Hepatic stellate cell (primary cell): ENCODE results near the gene FKBP6.
"Not testable (repeated sequence)": the region's sequence is repeated elsewhere in the genome, so short reads cannot be mapped to it uniquely, and the experiment has no call there.

Experiments used
- DNase-seq: peaks from one replicate; pipeline ENCODE4 v3.0.0; 2011; ENCODE audit warnings: low spot score

Gene FKBP6

DNA sequence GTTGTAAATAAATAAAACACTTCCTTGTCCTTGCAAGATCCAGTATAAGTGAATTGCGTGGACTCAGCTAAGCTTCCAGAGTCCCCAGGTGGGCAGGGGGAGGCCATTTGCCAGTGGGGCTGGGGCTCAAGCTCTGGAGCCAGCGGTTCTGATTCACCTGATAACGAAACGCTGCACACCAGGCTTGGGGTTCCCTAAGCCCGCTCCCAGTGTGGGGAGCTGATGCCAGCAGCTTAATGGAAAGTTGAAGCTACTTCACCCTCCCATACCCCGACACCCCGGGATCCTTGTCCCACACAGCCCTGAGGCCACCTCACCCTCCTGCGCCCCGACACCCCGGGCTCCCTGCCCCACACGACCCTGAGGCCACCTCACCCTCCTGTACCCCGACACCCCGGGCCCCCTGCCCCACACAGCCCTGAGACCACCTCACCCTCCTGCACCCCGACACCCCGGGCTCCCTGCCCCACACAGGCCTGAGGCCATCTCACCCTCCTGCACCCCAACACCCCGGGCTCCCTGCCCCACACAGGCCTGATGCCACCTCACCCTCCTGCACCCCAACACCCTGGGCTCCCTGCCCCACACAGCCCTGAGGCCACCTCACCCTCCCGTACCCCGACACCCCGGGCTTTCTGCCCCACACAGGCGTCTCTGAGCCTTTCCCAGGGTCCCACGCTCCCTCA, 30.8 kb downstream of the FKBP6 start:
- no peak for DNase-seq

DNA sequence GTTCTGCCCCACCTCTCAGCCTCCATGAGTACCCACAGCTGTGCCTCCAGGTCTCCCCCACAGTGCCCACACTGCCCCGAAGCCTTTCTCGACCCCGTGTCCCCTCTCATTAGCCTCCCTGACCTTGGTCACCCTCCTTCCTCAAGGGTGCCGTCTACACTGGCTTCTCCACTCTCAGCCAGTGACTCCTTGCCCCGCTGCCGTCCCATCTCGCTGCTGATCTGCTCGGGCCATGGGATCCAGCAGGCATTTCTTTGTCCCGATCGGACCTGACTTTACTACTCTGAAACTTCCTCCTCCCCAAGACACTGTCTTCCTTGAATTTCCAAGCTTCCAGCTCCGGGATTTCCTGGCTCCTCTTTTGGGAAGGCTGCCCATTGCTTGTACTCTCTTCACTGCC, 31.3 kb downstream of the FKBP6 start:
- no peak for DNase-seq

DNA sequence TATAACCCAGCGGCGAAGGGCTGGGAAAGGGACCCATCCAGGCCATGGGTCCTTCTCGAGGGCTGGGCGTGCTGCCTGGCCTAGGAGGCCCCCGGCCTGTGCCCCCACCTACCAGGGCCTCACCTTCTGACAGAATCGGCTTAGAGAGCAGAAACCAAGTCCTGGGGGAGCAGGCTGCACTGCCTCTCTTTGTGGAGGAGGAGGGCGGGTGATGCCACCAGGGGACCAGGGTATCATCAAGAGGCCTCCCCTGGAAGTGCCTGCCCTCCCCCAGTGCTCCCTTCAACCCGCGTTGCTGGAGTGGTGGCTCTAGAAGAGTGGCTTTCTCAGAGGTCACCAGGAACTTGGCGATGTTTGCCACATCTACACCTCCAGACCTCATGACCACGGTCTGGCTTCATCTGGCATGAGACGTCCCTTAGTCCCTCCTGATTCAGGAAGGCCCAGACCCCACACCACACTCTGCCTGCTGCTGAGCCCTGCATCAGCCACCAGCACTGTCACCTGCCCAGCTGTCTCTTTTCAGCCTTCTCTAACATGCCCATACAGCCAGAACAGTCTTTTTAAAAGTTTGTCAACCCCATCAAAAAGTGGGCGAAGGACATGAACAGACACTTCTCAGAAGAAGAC, 31.9 kb downstream of the FKBP6 start:
- no peak for DNase-seq

DNA sequence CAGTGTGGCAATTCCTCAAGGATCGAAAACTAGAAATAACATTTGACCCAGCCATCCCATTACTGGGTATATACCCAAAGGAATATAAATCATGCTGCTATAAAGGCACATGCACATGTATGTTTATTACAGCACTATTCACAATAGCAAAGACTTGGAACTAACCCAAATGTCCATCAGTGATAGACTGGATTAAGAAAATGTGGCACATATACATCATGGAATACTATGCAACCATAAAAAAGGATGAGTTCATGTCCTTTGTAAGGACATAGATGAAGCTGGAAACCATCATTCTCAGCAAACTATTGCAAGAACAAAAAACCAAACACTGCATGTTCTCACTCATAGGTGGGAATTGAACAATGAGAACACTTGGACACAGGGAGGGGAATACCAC, 32.6 kb downstream of the FKBP6 start:
- DNase-seq = not testable (repeated sequence)

DNA sequence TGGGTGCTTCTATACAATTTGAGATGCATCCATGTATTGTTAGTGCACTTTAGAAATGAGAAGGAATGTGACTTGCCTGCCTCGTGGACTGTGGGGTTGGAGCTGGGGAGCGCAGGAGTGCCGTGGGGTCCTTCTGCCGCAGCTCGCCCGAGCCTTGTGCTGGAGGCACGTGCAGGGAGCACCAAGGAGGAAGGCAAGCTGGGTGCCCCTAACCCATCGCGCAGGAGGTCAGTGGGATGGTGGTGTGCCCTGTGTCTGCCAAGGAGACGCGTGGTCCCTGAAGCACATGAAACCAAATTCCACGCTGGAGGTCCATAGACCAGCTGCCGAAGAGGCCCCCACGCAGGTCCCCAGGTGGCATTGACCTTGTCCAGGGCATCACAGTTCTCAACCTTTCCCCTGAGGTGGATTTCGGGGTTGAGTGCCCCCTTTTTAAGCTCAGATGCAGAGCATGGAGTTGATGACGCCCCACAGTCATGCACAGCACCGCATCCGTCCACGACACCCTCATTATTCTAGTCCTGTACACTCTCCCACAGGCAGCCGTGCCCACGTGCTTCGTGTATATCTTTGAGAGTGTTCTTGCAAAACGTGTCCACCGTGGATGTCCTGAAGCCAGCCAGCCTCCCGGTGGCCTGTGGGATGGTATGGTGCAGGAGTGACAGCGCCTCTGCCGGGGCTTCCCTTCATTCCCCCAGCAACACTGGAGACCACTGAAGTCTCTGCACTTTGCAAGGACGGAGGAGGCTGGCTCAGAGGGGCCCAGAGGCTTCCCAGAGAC, 35.5 kb downstream of the FKBP6 start:
- DNase-seq = no peak

DNA sequence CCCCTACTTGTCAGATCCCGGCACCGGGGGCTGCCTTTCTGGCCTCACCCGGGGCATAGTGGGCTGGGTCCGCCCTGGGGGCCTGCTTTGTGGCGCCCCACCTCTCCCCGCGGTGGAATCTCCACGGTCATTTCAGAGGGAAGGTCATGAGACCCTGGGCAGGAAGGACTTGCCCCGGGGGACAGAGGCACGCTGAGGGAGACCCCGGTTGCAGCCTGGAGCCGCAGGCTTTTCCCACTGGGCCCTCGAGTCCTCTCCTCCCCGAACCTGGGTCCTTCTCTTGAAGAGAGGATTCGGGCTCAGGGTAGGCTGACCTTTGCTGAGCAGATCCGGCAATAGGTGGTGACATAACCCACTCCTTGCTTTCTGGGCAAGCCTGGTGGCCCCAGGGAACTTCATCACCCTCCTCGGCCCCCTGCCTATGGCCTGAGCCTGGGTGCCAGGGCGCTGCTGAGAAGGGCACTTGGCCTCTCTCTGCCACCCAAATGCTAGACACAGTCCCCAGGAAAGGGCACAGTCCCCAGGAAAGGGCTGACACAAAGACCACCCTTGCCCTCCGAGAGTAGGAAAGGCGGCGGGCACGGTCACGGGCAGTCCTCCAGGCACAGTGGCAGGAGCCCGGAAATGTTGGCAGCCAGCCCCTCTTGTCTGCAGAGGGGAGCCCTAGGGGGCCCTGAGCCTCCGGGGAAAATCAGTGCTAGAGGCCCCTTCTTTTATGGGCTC, 36.2 kb downstream of the FKBP6 start:
- DNase-seq = no peak

DNA sequence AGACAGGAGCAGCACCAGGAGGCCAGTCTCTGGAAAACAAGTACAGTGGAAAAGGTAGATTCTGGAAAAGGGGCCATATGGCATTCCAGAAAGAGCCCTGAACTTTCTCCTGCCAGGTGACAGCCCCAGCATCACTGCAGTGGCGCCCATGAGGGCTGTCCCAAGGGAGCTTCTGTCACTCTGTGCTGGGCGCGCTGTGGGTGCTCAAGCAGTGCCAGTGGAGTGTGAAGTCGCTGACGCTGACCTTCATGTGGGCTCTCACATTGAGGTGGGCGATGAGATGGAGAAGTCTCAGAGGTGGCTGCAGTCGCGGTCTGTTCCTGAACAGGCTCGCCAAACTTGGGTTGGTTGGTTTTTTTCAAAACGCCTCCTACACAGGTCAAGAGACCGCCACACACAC, 38.2 kb downstream of the FKBP6 start:
- no peak for DNase-seq

DNA sequence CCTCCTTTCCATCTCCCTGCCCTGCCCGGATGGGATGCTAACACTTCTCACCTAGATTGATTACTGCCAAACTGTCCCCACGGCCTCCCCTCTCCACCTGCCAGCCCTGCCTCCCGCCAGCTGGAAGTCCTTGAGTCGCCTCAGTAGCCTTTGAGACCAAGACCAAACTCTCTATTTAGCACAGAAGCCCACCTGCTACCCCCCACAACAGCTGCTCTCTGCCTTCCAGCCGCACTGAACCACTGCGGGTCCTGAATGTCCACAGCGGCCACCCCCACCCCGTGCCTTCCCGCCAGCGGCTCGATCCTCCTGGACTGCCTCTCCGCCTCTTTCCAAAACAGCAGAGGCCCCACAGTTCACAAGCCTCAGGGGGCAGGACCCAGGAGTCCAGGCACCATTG, 39.0 kb downstream of the FKBP6 start:
- no peak for DNase-seq

DNA sequence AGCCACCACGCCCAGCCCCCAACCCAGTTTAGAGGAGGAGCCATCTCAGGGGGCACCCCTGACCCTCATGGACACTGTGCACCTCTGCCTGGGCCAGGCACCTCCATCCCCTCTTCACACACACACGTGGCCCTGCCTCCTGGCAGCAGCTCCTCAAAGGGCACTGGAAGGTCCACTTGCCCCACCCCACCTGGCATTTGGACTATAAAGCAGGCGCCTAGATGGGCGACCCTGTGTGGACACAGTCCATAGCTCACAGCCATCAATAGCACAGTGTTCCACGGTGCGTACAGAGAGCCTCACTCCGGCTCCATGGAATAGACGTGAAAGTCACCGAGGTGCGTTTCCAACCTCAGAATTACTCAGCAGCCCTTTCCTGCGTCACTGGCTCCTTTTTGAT, 41.0 kb downstream of the FKBP6 start:
- DNase-seq = no peak

DNA sequence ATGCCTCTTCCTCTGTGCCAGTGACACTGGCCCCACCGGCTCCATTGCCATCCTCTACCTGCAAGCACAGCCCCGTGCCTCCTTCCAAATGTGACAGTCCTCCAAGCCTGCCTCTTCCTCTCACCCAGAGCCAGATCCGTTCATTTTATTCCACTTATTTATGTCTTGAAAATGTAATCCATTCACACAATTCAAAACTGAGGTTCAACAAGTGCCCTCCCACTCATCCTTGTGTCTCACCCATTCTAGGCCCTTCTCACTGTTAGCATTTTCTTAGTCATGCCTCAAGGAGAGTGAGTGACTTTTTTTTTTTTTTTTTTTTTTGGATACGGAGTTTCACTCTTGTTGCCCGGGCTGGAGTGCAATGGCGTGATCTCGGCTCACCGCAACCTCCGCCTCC, 41.7 kb downstream of the FKBP6 start:
- no peak for DNase-seq

DNA sequence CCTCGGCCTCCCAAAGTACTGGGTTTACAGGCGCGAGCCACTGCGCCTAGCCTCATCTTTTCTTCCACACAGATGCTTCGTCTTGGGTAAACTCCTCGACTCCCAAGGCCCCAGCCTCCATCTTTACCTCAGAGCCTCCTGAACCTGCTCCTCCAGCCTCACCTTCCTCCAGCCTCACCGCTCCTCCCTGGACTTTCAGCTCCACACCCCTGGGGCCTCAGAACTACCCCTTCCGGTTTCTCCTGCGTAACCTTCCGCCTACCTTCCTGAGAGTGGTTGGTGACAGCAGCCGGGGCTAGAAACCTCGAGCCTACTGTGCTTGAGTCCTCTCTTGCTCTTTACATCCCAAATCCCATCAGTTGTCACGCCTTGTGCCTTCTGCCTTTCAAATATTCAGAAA, 45.8 kb downstream of the FKBP6 start:
- DNase-seq = no peak

DNA sequence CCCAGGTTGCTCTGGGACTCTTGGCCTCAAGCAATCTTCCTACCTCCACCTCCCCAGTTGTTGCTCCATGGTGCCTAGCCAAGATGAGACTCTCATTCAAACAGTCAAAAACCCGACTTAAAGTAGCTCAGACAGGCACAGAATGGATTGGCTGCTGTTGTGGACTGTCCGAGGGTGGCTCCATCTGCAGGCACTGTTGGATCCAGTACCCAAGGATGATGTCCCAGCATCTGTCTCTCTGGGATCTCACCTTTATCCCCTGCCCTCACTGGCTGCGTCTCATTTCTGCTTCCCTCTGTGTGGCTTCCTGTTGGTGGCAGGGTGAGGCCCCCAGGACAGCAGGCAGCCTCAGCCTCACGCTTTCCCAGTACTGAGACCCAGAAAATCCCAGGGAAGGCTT, 48.3 kb downstream of the FKBP6 start:
- not testable (repeated sequence) for DNase-seq

DNA sequence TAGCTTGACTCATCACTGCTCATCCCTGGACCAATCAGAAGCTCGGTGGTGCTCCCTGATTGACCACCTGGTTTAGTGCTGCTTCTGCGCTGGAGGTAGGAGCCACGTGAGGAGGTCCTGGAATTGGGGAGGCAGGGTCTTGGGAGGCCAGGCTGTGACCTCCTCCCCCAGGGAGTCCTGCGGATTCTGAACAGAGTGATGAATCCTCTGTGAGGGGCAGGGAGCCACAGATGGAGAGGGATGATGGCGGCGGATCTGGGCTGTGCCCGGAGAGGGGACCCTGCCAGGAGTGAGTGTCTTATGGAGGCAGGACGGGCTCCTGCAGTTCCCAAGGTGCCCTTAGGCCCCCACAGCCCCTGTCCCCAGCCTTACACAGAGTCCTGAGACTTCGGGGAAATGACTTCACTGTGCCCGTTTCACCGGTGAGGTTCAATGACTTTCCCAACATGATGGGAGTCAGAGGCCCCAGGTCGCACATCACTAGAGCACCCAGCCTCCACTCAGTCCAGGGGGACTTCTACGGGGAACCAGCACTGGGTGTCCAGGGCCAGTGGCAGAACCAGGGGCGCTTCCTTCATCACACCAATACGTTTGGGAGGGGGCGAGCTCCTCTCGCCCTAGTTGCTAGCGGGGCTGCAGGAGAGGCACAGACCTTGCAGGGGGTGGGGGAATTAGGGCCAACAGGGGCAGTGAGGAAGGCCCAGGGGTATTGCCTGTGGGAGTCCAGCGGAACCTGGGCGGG, 48.9 kb downstream of the FKBP6 start:
- no peak for DNase-seq

DNA sequence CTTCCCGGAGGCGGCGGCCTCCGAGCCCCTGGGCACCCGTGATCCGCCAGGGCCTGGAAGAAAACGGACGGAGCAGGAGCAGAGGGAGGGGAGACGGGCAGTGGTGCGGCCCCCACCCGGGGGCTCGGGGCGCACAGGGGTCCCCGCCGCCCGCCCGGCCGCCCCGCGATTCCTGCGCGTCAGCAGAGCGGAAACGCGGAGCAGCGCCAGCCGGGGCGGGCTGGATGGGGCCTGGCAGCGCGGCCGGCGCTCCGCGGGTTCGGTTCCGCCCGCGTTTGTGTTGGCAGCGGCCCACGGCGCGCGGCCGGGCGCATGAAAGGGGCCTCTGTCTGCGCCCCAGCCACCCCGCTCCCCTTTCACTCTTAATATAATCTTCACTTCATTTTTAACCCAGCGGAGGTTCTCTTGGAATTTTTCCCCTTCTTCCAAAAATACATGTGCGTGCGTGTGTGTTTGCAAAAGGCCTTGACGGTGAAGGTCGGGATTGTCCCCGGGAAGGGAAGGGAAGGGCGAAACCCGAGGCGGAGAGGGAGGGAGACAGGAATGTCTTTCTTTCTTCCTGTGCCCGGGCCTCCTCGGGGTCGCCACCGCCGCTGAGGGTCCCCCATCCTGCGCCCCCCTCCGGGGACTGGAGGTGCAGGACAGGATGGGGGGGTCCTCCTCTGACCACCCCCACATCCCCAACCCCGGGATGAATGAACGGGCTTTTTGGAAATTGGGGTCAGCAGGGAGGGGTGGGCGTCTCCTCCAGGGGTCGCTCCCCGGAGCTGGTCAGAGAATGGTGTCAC, 49.6 kb downstream of the FKBP6 start:
- not testable (repeated sequence) for DNase-seq

DNA sequence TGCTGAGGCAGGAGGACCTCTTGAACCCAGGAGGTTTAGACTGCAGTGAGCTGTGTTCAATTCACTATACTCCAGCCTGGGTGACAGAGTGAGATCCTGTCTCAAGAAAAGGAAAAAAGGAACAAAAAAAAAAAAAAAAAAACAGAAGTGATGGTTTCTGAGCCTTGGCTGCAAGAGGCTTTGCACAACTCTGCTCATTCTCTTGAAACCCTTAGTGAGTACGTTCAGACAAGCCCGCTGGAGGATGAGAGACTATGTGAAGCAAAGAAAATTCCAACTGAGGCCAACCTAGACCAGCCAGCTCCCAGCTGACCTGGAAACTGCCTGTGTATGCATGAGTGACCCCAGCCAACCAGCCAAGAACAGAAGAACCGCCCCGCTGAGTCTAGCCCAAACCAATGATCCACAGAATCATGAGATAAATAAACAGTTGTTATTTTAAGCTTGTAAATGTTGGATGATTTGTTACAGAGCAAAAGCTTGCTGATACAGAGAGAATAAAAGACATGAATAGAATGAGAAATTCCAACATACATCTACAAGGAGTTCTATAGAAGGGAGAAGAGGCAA, 55.1 kb downstream of the FKBP6 start:
- no peak for DNase-seq

DNA sequence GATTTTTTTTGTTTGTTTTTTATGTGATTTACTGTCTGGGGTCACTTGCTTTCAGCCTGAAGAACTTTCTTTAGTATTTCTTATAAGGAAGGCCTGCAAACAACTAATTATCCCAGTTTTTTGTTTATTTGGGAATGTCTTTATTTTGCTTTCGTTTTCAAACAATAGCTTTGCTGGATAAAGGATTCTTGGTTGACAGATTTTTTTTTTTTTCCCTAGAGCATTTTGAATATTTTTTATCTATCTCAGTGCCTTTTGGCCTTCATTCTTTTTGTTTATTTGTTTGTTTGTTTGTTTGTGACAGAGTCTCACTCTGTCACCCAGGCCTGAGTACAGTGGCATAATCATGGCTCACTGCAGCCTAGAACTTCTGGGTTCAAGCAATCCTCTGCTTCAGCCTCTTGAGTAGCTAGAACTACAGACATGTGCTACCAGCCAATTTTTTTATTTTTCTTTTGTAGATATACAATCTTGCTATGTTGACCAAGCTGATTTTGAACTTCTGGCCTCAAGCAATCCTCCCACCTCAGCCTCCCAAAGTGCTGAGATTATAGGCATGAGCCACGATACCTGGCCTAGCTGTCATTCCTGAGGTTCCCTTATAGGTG, 59.4 kb downstream of the FKBP6 start:
- DNase-seq = no peak

DNA sequence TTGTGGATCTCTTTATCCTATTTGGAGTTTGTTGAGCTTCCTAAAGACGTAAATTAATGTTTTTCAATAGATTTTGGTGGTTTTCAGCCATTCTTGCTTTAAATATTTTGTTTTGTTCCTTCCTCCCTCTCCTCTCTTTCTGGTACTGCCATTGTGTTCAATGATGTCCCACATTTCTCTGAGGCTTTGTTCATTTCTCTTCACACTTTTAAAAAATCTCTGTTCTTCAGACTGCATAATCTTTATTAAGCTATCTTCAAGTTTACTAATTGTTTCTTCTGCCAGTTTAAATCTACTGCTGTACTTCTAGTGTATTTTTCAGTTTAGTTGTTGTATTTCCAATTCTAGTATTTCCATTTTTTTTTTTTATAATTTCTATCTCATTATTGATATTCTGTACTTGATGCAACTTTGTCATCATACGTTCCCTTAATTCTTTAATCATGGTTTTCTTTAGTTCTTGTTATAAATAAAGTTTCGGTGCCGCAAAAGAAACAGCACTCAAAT, 60.0 kb downstream of the FKBP6 start:
- DNase-seq = no peak

DNA sequence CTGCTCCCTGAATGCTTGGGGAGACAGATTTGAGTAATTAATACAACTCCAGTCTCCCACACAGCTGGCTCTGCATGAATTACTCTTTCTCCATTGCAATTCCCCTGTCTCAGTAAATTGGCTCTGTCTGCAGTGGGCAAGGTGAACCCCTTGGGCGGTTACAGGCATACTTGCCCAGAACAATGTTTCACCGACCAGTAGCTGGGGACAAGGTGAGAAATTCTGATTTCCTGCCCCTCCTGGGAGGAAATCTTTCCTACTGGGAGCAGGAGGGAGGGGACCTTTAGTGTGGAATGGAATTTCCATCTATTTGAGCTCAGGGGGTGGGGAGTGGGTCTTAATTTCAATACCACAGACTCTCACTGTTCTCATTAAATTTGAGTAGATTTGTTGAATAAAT, 63.4 kb downstream of the FKBP6 start:
- DNase-seq = no peak

DNA sequence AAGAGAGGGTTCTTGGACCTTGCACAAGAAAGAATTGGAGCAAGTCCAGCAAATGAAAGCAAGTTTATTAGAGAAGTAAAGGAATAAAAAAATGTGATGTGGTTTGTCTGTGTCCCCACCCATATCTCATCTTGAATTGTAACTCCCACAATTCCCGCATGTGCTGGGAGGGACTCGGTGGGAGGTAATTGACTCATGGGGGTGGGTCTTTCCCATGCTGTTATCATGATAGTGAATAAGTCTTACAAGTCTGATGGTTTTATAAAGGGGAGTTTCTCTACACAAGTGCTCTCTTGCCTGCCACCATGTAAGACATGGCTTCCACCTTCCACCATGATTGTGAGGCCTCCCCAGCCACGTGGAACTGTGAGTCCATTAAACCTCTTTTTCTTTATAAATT, 66.5 kb downstream of the FKBP6 start:
- DNase-seq = no peak
